Thyroid gland (tissue), 4 donors: ENCODE measurements around the gene ANXA2.

Experiments
- CTCF ChIP-seq, 6 experiments: fragments of 200-600 bp in 3 of 6; fragments of 450-650 bp in 3 of 6; sonication (generic) in 3 of 6; IDR thresholded peaks; one replicate each; pipeline ENCODE4 v1.5.1; 2016 to 2019; ENCODE audit warnings: antibody characterized with exemption in 6 of 6, mild to moderate bottlenecking in 2 of 6, inconsistent platforms in 1 of 6, moderate library complexity in 1 of 6
- POLR2A ChIP-seq, 2 donors: fragments of 450-650 bp; IDR thresholded peaks; one replicate each; pipeline ENCODE4 v1.6.1; 2017; ENCODE audit warnings: antibody characterized with exemption in 2 of 2, mild to moderate bottlenecking in 2 of 2, moderate library complexity in 1 of 2

GRCh38 chr15:60351066-60351465 is 46.7 kb downstream of the ANXA2 start:
- TF ChIP-seq CTCF (IDR thresholded peaks at IDR 0.05) = no peak
- no peak for TF ChIP-seq POLR2A (IDR thresholded peaks at IDR 0.05)
